Panc1 (cell line): ENCODE results near the gene PBX1. TPM values are rescaled to one million over a fixed set of nuclear protein-coding genes. Genes with fewer than 3 reads are reported as not detected.

Experiments
- ATAC-seq: fragments of 200-7000 bp; cut with Tn5 transposase; 2 replicates; pipeline ENCODE4 v1.9.1; 2020; ENCODE audit warnings: mild to moderate bottlenecking, moderate library complexity
- BruUV-seq: library from RNA; stranded (reverse); fragments of 400-500 nt; replicated peaks from 2 replicates; lab custom pipeline; 2021; lab: Mats Ljungman, UMichigan
- CTCF ChIA-PET: fragments of 300-600 bp; sonication (Branson Sonifier 250); formaldehyde crosslinking; loops from one replicate; lab custom pipeline; 2022; ENCODE audit warnings: antibody characterized with exemption; lab: Charles Lee
- POLR2A ChIA-PET: fragments of 300-600 bp; sonication (Branson Sonifier 250); formaldehyde crosslinking; loops from one replicate; lab custom pipeline; 2022; ENCODE audit warnings: antibody characterized with exemption; lab: Charles Lee
- DNase-seq: peaks from one replicate; pipeline ENCODE4 v3.0.0-alpha.2; 2010; ENCODE audit warnings: low read depth, low spot score
- H3K27ac ChIP-seq: 2 replicates; pipeline ENCODE4 v1.5.1; 2011; ENCODE audit warnings: mild to moderate bottlenecking, low read length, inconsistent platforms
- H3K27me3 ChIP-seq: fragments of 200-500 bp; sonication (Bioruptor generic); 2 replicates; pipeline ENCODE4 v1.6.0; 2014; ENCODE audit warnings: low read length, inconsistent platforms; ENCODE audit not compliant: control insufficient read depth, insufficient read depth
- H3K36me3 ChIP-seq: fragments of 200-500 bp; sonication (Bioruptor generic); 2 replicates; pipeline ENCODE4 v1.5.1; 2014; ENCODE audit warnings: inconsistent platforms, mild to moderate bottlenecking, low read length, moderate library complexity; ENCODE audit not compliant: control insufficient read depth, insufficient read depth
- H3K4me1 ChIP-seq: 2 replicates; pipeline ENCODE4 v1.5.1; 2011; ENCODE audit warnings: inconsistent platforms, mild to moderate bottlenecking, low read length, moderate library complexity; ENCODE audit not compliant: control insufficient read depth, insufficient read depth
- H3K4me3 ChIP-seq, 2 experiments: 2 replicates each; pipeline ENCODE4 v1.5.1; 2011 to 2012; ENCODE audit warnings: low read depth in 2 of 2, low read length in 2 of 2, mild to moderate bottlenecking in 2 of 2, inconsistent platforms in 1 of 2, moderate library complexity in 1 of 2
- H3K9me3 ChIP-seq: fragments of 200-500 bp; sonication (Bioruptor generic); 2 replicates; pipeline ENCODE4 v1.5.1; 2014; ENCODE audit warnings: low read depth, mild to moderate bottlenecking, inconsistent platforms, low read length, moderate library complexity; ENCODE audit not compliant: control insufficient read depth, insufficient read depth
- CTCF ChIP-seq: fragments of 450-650 bp; IDR thresholded peaks from 2 replicates; pipeline ENCODE4 v1.5.1; 2017; ENCODE audit warnings: mild to moderate bottlenecking
- POLR2AphosphoS5 ChIP-seq: IDR thresholded peaks from 2 replicates; pipeline ENCODE4 v1.6.1; 2012; ENCODE audit warnings: mild to moderate bottlenecking, low read depth, low read length, moderate library complexity
- REST ChIP-seq, 2 experiments: IDR thresholded peaks; 2 replicates each; pipeline ENCODE4 v1.6.1; 2011 to 2012; ENCODE audit warnings: low read depth in 2 of 2, control low read depth in 1 of 2, low read length in 1 of 2, mild to moderate bottlenecking in 1 of 2, moderate library complexity in 1 of 2; ENCODE audit not compliant: insufficient read depth in 1 of 2
- SIN3A ChIP-seq: IDR thresholded peaks from 2 replicates; pipeline ENCODE4 v1.6.1; 2012; ENCODE audit warnings: low read depth, mild to moderate bottlenecking, low read length, moderate library complexity, borderline replicate concordance; ENCODE audit not compliant: insufficient read depth
- TCF7L2 ChIP-seq: IDR thresholded peaks from 2 replicates; pipeline ENCODE4 v1.6.1; 2011; ENCODE audit warnings: mild to moderate bottlenecking, low read depth, low read length, inconsistent platforms
- in situ Hi-C: cut with HindIII; loops from 2 replicates; pipeline ENCODE4 v1.10.0; 2016; ENCODE audit warnings: low sequenced_read_pairs, low pct_unique_long_range_greater_than_20kb
- intact Hi-C: fragments of 100-400 bp; cut with micrococcal nuclease; formaldehyde crosslinking; loops from one replicate; pipeline ENCODE4 v1.10.0; 2022; ENCODE audit not compliant: unreplicated experiment
- total RNA-seq: library from RNA; stranded (reverse); gene quantifications from one replicate; pipeline ENCODE4 v1.2.1, GENCODE V29; 2021; ENCODE audit not compliant: unreplicated experiment

The PBX1 gene
- total RNA-seq, 1 experiment from 2014 or later: 2.0 TPM

GRCh38 chr1:164518692-164519332 lies 40.2 kb upstream of the PBX1 start:
- no peak for TF ChIP-seq POLR2AphosphoS5
- TF ChIP-seq TCF7L2: no peak
- no peak for TF ChIP-seq CTCF
- TF ChIP-seq REST (IDR thresholded peaks at IDR 0.05; ENCODE audit: insufficient read depth in 1 of 2, low read depth in 2 of 2, low read length in 1 of 2): no peak
- no peak for TF ChIP-seq SIN3A
- Histone ChIP-seq H3K4me3 (no peak overlapping the region), H3K36me3 (no peaks in the 10 kb centered on the region), H3K4me1 (no peaks in the 10 kb centered on the region), H3K27me3 (0 out of 2 replicates have a peak, but pooled peaks cover 2% of the 10 kb centered on the region), H3K9me3 (no peaks in the 10 kb centered on the region), H3K27ac (no peak overlapping the region)
- in situ Hi-C loops (no loop called here), intact Hi-C loops (no loop called here)
- DNase-seq (no peak), ATAC-seq (no peak)
- ChIA-PET CTCF (no interaction called here), POLR2A (no interaction called here)
- no TSS peak for BruUV-seq

- H3K4me1 ChIP-seq: no peaks in the 10 kb centered on the region
- no peak overlapping the region for H3K4me3 ChIP-seq
- no peak for TF ChIP-seq TCF7L2
- TF ChIP-seq CTCF: no peak
- TF ChIP-seq SIN3A: no peak
- no peak for TF ChIP-seq REST (IDR thresholded peaks at IDR 0.05; ENCODE audit: insufficient read depth in 1 of 2, low read depth in 2 of 2, low read length in 1 of 2)
- no peak for TF ChIP-seq POLR2AphosphoS5
- ChIA-PET POLR2A (no interaction called here), CTCF (no interaction called here)
- no peaks in the 10 kb centered on the region for H3K9me3 ChIP-seq
- H3K27ac ChIP-seq: no peak overlapping the region
- intact Hi-C loops (no loop called here), in situ Hi-C loops (no loop called here)
- H3K27me3 ChIP-seq: 0 out of 2 replicates have a peak, but pooled peaks cover 2% of the 10 kb centered on the region
- BruUV-seq: no TSS peak
- H3K36me3 ChIP-seq: no peaks in the 10 kb centered on the region
- ATAC-seq (no peak), DNase-seq (no peak)
Observed at GRCh38 chr1:164519426-164519825, 39.6 kb upstream of the PBX1 start.
